GM18870 (cell line): ENCODE measurements around the gene SLC4A5.
"Not testable (repeated sequence)": the region's sequence is repeated elsewhere in the genome, so short reads cannot be mapped to it uniquely, and the experiment has no call there.

ENCODE experiments used
- ATAC-seq: cut with Tn5 transposase; IDR thresholded peaks from one replicate; pipeline ENCODE4 v1.9.1; 2021; ENCODE audit warnings: moderate library complexity; ENCODE audit not compliant: unreplicated experiment

The SLC4A5 gene

GRCh38 chr2:74368499-74368898 is 25.3 kb upstream of the SLC4A5 start:
- no peak for ATAC-seq

GRCh38 chr2:74367789-74368188 is 24.6 kb upstream of the SLC4A5 start:
- no peak for ATAC-seq

- no peak for ATAC-seq
Observed at GRCh38 chr2:74366036-74366435, 22.8 kb upstream of the SLC4A5 start.

- no peak for ATAC-seq
Observed at GRCh38 chr2:74364533-74365505, 21.6 kb upstream of the SLC4A5 start.

GRCh38 chr2:74361327-74361726 is 18.1 kb upstream of the SLC4A5 start:
- no peak for ATAC-seq

- ATAC-seq: no peak
Observed at GRCh38 chr2:74357627-74358026, 14.4 kb upstream of the SLC4A5 start.

GRCh38 chr2:74349889-74350288 is 6.7 kb upstream of the SLC4A5 start:
- no peak for ATAC-seq

GRCh38 chr2:74347742-74348141 is 4.5 kb upstream of the SLC4A5 start:
- ATAC-seq: no peak

GRCh38 chr2:74347303-74347702 is 4.1 kb upstream of the SLC4A5 start:
- ATAC-seq: no peak

GRCh38 chr2:74345272-74345943 is 2.2 kb upstream of the SLC4A5 start:
- ATAC-seq: no peak

- not testable (repeated sequence) for ATAC-seq
Observed at GRCh38 chr2:74336227-74336626, 7.0 kb downstream of the SLC4A5 start.

- ATAC-seq: no peak
Observed at GRCh38 chr2:74334931-74335333, 8.3 kb downstream of the SLC4A5 start.

GRCh38 chr2:74333896-74334586 is 9.2 kb downstream of the SLC4A5 start:
- ATAC-seq: no peak

GRCh38 chr2:74333175-74333574 is 10.0 kb downstream of the SLC4A5 start:
- no peak for ATAC-seq

- no peak for ATAC-seq
Observed at GRCh38 chr2:74332550-74333174, 10.6 kb downstream of the SLC4A5 start.

GRCh38 chr2:74328573-74328972 is 14.6 kb downstream of the SLC4A5 start:
- no peak for ATAC-seq

- no peak for ATAC-seq
Observed at GRCh38 chr2:74328074-74328473, 15.1 kb downstream of the SLC4A5 start.

GRCh38 chr2:74327627-74328026 is 15.6 kb downstream of the SLC4A5 start:
- ATAC-seq: no peak

- ATAC-seq: no peak
Observed at GRCh38 chr2:74327199-74327598, 16.0 kb downstream of the SLC4A5 start.

GRCh38 chr2:74325815-74326214 is 17.4 kb downstream of the SLC4A5 start:
- ATAC-seq: no peak

GRCh38 chr2:74321737-74322136 is 21.5 kb downstream of the SLC4A5 start:
- ATAC-seq: no peak
